RWPE1 (cell line): ENCODE data around the gene DPYSL4.
A peak's percentile ranks its signal among the peaks of the same experiment; 100 is the strongest.

Experiments used
- CTCF ChIA-PET: fragments of 350-600 bp; sonication (Branson Sonifier 250); formaldehyde crosslinking; extraction: SDS; loops from one replicate; lab custom pipeline; 2021; lab: Yijun Ruan, JAX
- POLR2A ChIA-PET: fragments of 400-600 bp; formaldehyde crosslinking; extraction: SDS; loops from one replicate; lab custom pipeline; 2020; ENCODE audit warnings: antibody characterized with exemption; ENCODE audit not compliant: low non-redundant PET; lab: Yijun Ruan, JAX
- DNase-seq: peaks from one replicate; pipeline ENCODE4 v3.0.0; 2012; ENCODE audit warnings: low spot score
- H3K27ac ChIP-seq: fragments of 450-650 bp; 2 replicates; pipeline ENCODE4 v1.5.1; 2017
- CTCF ChIP-seq: fragments of 450-650 bp; conservative IDR thresholded peaks from 2 replicates; pipeline ENCODE4 v1.5.1; 2017; ENCODE audit warnings: low read depth, mild to moderate bottlenecking

The DPYSL4 gene

GRCh38 chr10:132205650-132206376, 19.1 kb downstream of the DPYSL4 start:
- H3K27ac ChIP-seq: no peak overlapping the region
- DNase-seq: no peak
- ChIA-PET POLR2A (no interaction called here), CTCF (interaction anchor here (0.6 kb wide), 2 partner anchors 323 to 449 kb away, joined by 3 to 4 read pairs; no protein-coding TSS in a partner anchor)
- no peak for TF ChIP-seq CTCF

GRCh38 chr10:132206377-132206745, 19.6 kb downstream of the DPYSL4 start:
- TF ChIP-seq CTCF: no peak
- ChIA-PET POLR2A (no interaction called here), CTCF (interaction anchor here (0.6 kb wide), 1 partner anchor 322 kb away, joined by 3 read pairs; no protein-coding TSS in a partner anchor)
- no peak overlapping the region for H3K27ac ChIP-seq
- DNase-seq: no peak

GRCh38 chr10:132206806-132207535, 20.2 kb downstream of the DPYSL4 start:
- H3K27ac ChIP-seq: no peak overlapping the region
- CTCF ChIA-PET: interaction anchor here (0.6 kb wide), 1 partner anchor 322 kb away, joined by 3 read pairs; no protein-coding TSS in a partner anchor
- POLR2A ChIA-PET: no interaction called here
- TF ChIP-seq CTCF: no peak
- DNase-seq: no peak

GRCh38 chr10:132207536-132208461, 21.1 kb downstream of the DPYSL4 start:
- ChIA-PET POLR2A (no interaction called here), CTCF (no interaction called here)
- no peak for DNase-seq
- TF ChIP-seq CTCF: no peak
- no peak overlapping the region for H3K27ac ChIP-seq

- H3K27ac ChIP-seq: no peak overlapping the region
- ChIA-PET POLR2A (no interaction called here), CTCF (interaction anchor here (0.6 kb wide), 1 partner anchor 66 kb away, joined by 4 read pairs; no protein-coding TSS in a partner anchor)
- DNase-seq: no peak
- TF ChIP-seq CTCF: no peak
These were observed 21.8 kb downstream of the DPYSL4 start for GRCh38 chr10:132208462-132209050.

GRCh38 chr10:132209130-132209529, 22.4 kb downstream of the DPYSL4 start:
- ChIA-PET CTCF (interaction anchor here (0.6 kb wide), 1 partner anchor 66 kb away, joined by 4 read pairs; no protein-coding TSS in a partner anchor), POLR2A (no interaction called here)
- H3K27ac ChIP-seq: no peak overlapping the region
- no peak for TF ChIP-seq CTCF
- DNase-seq: peak; percentile 50
